Esophagus squamous epithelium (tissue), 4 donors: Measurements from ENCODE around the gene RNF144A.

Experiments
- POLR2A ChIP-seq, 4 donors: fragments of 450-650 bp; IDR thresholded peaks; one replicate each; pipeline ENCODE4 v1.6.1; 2017; ENCODE audit warnings: antibody characterized with exemption in 4 of 4, mild to moderate bottlenecking in 4 of 4, moderate library complexity in 3 of 4
- TF ChIP-seq, protein P1 (sequence below), 6 experiments: fragments of 450-650 bp in 4 of 6; fragments of 200-600 bp in 2 of 6; sonication (generic) in 2 of 6; IDR thresholded peaks; one replicate each; pipeline ENCODE4 v1.5.1; 2016 to 2019; ENCODE audit warnings: antibody characterized with exemption in 6 of 6, mild to moderate bottlenecking in 4 of 6, moderate library complexity in 4 of 6

DNA sequence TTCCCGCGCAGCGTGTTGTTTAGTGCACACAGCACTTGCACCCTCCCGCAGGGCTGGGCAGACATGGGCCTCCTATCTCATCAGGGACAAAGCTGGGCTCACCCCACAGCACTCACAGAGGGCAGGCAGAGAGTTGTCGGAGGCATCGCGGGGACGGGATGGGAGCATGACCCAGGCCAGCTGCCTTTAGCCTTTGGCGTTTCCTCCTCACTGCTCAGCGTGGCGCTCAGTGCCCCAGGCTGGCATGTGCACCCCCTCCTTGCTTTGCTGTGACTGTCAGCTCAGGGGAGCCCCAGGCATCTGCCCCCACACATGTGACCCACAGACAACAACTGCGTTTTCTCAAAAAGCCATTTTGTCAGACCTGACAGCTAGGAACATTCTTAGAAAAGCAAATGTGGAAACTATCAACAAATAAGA lies 101.1 kb downstream of the RNF144A start:
- no peak for TF ChIP-seq POLR2A (IDR thresholded peaks at IDR 0.05)
- TF ChIP-seq, protein P1, sequence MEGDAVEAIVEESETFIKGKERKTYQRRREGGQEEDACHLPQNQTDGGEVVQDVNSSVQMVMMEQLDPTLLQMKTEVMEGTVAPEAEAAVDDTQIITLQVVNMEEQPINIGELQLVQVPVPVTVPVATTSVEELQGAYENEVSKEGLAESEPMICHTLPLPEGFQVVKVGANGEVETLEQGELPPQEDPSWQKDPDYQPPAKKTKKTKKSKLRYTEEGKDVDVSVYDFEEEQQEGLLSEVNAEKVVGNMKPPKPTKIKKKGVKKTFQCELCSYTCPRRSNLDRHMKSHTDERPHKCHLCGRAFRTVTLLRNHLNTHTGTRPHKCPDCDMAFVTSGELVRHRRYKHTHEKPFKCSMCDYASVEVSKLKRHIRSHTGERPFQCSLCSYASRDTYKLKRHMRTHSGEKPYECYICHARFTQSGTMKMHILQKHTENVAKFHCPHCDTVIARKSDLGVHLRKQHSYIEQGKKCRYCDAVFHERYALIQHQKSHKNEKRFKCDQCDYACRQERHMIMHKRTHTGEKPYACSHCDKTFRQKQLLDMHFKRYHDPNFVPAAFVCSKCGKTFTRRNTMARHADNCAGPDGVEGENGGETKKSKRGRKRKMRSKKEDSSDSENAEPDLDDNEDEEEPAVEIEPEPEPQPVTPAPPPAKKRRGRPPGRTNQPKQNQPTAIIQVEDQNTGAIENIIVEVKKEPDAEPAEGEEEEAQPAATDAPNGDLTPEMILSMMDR (IDR thresholded peaks at IDR 0.05) = no peak
